HG03175 (cell line): Measurements from ENCODE around the gene CLDN14.

ENCODE experiments used
- ATAC-seq: cut with Tn5 transposase; IDR thresholded peaks from one replicate; pipeline ENCODE4 v1.9.1; 2021; ENCODE audit warnings: mild to moderate bottlenecking, moderate library complexity; ENCODE audit not compliant: unreplicated experiment

CLDN14 gene, protein sequence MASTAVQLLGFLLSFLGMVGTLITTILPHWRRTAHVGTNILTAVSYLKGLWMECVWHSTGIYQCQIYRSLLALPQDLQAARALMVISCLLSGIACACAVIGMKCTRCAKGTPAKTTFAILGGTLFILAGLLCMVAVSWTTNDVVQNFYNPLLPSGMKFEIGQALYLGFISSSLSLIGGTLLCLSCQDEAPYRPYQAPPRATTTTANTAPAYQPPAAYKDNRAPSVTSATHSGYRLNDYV

DNA sequence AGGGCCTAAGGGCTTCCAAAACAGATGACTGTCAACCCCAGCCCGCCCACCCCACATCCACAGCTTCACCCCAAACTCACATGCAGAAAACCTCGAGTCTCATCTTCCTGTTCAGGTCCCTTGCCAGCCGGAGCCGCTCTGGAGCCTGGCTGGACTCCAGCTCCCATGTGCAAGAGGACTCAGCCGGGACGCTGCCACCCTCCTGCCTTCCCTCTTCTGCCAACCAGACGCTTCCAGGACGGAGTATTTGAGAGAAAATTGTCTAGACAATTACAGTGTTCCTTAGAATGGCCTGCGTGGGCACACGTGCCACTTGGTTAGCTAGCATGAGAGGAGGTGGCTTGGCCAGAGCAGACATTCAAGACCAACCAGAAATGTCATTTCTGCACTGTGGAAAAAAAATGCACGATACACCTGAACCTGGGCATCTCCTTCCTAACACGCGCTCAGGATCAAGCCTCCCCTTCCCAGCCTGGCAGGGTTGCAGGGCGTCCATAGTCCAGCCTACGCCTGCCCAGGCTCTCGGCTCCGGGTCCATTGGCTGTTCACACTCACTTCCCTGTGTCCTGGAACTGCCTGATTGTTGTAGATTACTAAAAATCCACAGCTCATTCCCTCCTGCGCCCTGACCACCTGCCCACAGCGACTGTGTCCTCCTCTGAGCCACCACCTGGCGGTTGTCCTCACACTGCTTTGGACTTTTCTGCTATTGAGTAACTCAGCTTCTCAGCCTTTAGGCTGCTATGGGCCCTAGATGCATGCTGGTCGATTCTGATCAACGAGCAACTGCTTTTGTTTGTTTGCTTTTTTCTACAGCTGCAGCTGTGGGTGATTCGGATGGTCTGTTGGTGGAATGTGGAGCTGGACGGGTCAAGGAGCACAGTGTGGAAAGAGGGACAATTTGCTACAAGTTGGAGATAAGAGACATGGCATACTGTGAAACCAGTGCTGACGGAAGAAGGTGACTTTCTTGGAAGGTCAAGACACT lies at the start of gene CLDN14:
TSS of gene CLDN14 (minus strand) at position 708 of the 988 bp plus-strand sequence. CDS start 18,427 bp downstream, outside the sequence.
- ATAC-seq: no peak

- no peak for ATAC-seq
These were observed 48.8 kb upstream of the CLDN14 start for GRCh38 chr21:36528716-36529115.

DNA sequence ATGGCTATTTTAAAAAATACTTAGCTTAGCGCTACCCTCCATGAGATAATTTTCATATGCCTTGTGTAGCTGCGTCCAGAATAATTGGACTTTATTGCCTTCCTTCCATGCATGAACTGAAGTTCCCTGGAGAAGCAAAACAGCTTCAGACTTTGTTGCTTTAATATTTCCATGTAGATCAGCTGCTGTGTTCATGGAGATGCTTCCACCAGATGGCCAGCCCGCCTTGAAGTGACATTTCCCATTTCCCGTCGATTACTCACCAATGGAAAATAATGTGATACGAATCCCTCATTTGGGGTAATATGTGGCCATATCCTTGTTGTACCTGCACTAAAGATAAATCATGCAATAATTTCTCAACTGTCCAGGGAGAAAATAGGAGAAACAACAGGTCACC lies 47.4 kb upstream of the CLDN14 start:
- ATAC-seq: no peak

DNA sequence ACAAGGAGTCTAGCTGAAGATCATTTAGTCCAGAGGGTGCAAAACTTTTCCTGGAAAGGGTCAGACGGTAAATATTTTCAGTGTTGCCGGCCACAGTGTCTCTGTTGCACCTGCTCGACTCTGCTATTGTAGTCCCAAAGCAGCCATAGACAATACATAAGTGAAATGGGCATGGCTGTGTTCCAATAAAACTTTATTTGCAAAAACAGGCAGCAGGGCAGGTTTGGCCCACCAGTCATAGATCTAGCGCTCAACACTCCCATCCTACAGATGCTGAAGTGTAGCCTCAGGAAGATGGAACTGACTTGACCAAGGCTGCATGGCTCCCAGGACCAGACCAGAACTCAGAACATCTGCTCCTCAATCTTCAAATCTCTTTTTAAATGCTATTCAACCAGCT lies 46.2 kb upstream of the CLDN14 start:
- ATAC-seq: no peak

DNA sequence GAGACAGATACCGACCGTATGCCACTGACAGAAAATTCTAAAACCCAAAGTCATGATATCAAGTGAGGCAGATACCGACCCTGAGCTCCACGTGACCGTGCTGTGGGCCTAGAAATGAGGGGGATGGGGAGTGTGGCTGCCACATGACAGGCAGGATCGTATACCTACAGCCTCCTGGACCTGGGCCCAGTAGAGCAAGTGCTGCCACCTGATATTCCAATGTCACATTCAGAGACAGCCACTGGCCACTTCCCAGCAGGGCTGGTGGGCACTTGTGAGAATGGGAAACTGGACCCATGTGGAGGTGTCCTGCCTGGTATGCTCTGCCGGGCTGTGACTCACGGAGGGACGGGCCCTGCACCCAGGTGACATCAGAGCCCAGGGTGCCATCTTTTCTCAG lies 44.6 kb upstream of the CLDN14 start:
- ATAC-seq: no peak

DNA sequence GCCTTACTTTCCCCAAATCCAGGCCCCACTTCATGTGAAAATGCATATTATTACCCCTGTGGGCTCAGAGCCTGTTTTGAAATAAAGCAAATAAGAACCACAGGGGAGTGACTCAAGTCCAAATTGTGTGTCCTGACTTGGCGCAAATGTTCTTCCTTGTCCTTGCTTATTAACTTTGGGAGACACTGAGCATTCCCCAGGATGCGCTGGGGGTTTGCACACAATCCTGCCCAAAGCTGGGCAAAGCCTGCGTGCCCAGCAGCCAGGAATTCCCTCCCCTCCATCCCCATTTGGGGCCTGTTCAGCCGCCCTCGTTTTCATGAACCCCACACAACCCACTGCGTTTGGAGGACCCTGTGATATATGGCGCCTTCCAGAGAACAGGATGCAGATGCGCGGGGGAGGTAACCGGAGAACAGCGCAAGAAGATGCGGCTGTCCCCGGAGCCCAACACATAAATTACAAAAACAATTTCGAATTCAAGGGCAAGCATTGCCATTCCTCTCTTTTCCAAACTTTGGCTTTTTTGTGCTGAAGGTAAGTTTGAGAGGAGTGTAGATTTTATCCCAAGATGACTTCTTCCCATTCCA lies 42.4 kb upstream of the CLDN14 start:
- no peak for ATAC-seq

DNA sequence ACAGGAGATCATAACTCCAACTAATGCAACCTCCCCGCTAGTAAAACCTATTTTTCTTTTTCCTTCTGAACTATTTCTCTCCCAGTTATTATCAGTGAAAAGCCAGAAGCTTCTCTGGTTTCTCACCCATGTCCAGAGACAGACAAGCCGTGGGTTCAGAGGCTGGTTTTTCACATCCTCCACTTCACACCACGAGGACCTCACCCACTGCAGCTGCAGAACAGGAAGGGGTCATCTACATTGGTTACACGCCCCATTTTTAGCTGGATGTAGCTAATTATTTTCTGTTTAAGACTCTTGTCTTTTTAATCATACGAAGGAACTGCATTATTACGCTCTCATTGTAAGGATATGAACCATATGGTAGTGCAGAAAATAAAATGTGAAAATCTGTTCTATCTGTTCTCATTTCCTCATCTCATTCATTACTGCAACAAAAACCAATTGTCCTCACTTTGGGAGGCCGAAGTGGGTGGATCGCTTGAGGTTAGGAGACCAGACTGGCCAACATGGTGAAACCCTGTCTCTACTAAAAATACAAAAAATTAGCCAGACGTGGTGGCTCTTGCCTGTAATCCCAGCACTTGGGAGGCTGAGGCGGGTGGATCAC lies 39.1 kb upstream of the CLDN14 start:
- ATAC-seq: no peak

GRCh38 chr21:36517366-36518075 lies 37.6 kb upstream of the CLDN14 start:
- ATAC-seq: no peak

DNA sequence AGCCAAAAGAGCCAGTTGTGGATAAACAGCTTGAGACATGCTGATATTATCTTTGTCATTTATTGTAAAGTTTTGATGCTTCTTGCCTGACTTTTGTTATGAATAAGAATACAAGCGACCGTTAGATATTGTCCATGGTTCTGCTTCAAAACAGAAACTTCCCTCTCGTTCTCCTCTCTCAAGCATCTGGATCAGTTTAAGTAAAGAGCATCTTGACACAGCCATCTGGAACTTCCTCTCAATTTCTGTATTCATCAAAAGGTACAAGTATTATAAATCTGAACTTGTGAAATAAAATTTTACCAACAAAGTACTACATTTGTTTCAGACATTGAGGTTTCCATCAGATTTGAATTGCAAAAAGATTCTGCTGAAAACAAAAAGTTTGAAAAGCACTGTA lies 36.4 kb upstream of the CLDN14 start:
- no peak for ATAC-seq

DNA sequence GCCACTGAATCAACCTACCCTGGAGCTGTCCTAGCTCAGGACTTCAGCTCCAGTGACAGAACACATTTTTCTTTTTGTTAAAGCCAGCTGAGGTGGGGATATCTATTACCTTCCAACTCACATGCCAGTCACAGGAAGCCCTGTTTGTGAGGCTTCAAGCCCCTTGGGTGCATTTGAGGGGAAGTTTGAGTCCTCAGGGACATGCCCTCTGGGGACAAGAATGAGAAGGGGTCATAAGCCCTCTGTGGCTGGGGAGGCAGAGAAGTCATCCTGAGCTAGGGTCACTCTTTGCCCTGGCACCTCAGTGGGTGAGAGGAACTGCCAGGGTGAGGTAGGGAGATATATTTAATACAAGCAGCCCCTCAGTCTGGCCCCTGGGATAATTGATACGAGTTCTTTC lies 33.5 kb upstream of the CLDN14 start:
- no peak for ATAC-seq

GRCh38 chr21:36512971-36513370 lies 33.0 kb upstream of the CLDN14 start:
- no peak for ATAC-seq

- no peak for ATAC-seq
These were observed 31.7 kb upstream of the CLDN14 start for GRCh38 chr21:36511484-36512220.

DNA sequence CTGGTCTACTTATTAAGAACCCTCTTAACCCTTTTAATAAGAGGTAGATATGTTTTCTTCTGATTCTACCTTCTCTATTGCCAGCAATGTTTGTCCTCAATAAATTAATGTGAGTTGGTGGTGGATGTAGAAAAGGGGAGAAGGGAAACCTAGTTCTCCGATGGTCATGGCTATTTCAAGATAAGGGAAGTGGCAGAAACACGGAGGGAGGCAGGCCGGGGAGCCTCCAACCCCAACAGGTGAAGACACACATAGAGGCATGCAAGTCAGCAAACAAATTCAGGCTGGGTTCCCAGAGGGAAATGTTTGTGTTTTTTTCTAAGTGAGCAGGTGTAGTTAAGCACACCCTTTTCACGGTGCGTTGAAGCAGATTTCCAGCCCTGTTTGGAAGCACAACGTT lies 31.0 kb upstream of the CLDN14 start:
- no peak for ATAC-seq

GRCh38 chr21:36509973-36510664 lies 30.2 kb upstream of the CLDN14 start:
- no peak for ATAC-seq

GRCh38 chr21:36508948-36509347 lies 29.0 kb upstream of the CLDN14 start:
- no peak for ATAC-seq

DNA sequence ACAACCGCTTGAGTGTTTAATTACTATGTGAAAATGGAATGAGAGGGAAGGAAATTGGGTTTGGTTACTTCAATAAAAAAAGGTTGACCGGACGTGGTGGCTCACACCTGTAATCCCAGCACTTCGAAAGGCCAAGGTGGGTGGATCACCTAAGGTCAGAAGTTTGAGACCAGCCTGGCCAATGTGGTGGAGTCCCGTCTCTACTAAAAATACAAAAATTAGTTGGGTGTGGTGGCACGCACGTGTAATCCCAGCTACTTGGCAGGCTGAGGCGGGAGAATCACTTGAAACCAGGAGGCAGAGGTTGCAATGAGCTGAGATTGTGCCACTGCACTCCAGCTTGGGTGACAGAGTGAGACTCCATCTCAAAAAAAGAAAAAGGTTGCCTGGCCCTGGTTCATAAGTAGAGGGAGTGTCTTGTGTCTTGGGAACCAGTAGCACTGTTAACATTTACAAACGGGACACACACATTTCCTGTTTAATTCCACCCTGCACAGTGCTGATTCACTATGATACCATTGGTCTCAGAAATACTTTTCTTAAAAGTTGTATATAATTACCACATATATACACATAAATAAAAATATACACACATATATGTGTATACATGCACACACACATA lies 27.6 kb upstream of the CLDN14 start:
- no peak for ATAC-seq

GRCh38 chr21:36506482-36506881 lies 26.6 kb upstream of the CLDN14 start:
- no peak for ATAC-seq

DNA sequence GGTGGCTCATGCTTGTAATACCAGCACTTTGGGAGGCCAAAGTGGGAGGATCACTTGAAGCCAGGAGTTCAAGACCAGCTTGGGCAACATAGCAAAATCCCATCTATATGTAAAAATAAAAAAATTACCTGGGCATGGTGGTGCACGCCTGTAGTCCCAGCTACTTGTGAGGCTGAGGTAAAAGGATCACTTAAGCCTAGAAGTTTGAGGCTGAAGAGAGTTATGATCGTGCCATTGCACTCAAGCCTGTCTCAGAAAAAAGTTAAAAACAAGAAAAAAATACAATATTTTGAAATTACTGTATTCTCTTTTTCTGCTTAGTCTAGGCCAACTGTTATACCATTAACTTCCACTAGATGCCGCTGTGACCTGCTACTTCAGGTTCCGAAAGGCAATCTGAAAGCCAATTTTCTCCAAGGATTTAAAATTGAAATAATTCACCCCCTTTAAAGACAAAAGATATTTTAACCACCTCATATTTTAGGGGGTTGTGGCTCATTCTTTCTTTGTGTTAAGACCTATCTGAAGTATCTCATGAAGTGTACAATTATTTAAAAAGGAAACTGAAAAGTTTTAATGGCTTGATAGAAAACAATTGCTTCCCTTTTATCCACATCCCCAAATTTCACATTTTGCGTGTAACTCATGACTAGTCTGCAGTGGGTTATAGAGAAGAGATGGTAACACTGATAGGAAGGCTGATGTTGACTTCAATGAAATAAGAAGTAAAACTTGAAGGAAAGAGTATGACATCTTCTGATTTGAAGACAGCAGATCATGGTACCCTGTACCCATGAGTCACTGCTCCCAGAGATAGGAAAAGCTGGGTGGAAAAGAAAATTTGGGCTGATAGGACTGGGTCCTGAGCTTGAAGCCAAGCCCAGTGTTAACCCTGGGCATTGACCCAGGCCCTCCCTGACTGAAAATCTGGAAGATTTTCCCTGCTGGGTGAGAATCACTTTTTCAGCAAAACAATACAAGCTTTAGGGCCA lies 24.4 kb upstream of the CLDN14 start:
- ATAC-seq: no peak
